OCI-LY1 (cell line): ENCODE data around the gene BMPR1B.

Experiments used
- H2AFZ ChIP-seq: fragments of 200-600 bp; sonication (generic), shearing (Covaris generic); 2 replicates; pipeline ENCODE4 v1.6.0; 2014; ENCODE audit warnings: antibody characterized with exemption, mild to moderate bottlenecking, low read length
- H3F3A ChIP-seq: fragments of 200-600 bp; sonication (generic), shearing (Covaris generic); 2 replicates; pipeline ENCODE4 v1.6.0; 2014; ENCODE audit warnings: mild to moderate bottlenecking, antibody characterized with exemption, low read length, moderate library complexity; ENCODE audit not compliant: insufficient read depth
- H3K27ac ChIP-seq: fragments of 200-600 bp; sonication (generic); 2 replicates; pipeline ENCODE4 v1.5.1; 2014; ENCODE audit warnings: low read length, mixed run types, mild to moderate bottlenecking, low read depth; ENCODE audit not compliant: poor library complexity, severe bottlenecking
- H3K27me3 ChIP-seq: fragments of 200-600 bp; sonication (generic); 2 replicates; pipeline ENCODE4 v1.6.0; 2014; ENCODE audit warnings: antibody characterized with exemption, mild to moderate bottlenecking, low read length, moderate library complexity; ENCODE audit not compliant: insufficient read depth
- H3K36me3 ChIP-seq: fragments of 200-600 bp; sonication (generic); 2 replicates; pipeline ENCODE4 v1.6.1; 2014; ENCODE audit warnings: mild to moderate bottlenecking, antibody characterized with exemption, low read length, moderate library complexity, mixed read lengths; ENCODE audit not compliant: insufficient read depth
- H3K4me1 ChIP-seq: fragments of 200-600 bp; sonication (generic); 2 replicates; pipeline ENCODE4 v1.5.1; 2014; ENCODE audit warnings: mild to moderate bottlenecking, low read length, moderate library complexity; ENCODE audit not compliant: insufficient read depth, severe bottlenecking
- H3K4me2 ChIP-seq: fragments of 200-600 bp; sonication (generic), shearing (Covaris generic); 2 replicates; pipeline ENCODE4 v1.6.1; 2014; ENCODE audit warnings: low read length
- H3K4me3 ChIP-seq: fragments of 200-600 bp; sonication (generic); 2 replicates; pipeline ENCODE4 v1.5.1; 2014; ENCODE audit warnings: low read length, low read depth, mild to moderate bottlenecking, mixed read lengths; ENCODE audit not compliant: poor library complexity, severe bottlenecking
- H3K79me2 ChIP-seq: fragments of 200-600 bp; shearing (Covaris generic); 2 replicates; pipeline ENCODE4 v1.6.1; 2016; ENCODE audit warnings: mixed run types, low read length, mixed read lengths; ENCODE audit not compliant: insufficient read depth
- H3K9ac ChIP-seq: fragments of 200-600 bp; sonication (generic), shearing (Covaris generic); 2 replicates; pipeline ENCODE4 v1.6.1; 2014; ENCODE audit warnings: mild to moderate bottlenecking, low read length, mixed read lengths
- H3K9me2 ChIP-seq: fragments of 200-600 bp; sonication (generic), shearing (Covaris generic); 2 replicates; pipeline ENCODE4 v1.6.1; 2014; ENCODE audit warnings: low read depth, mild to moderate bottlenecking, low read length, mixed read lengths
- H3K9me3 ChIP-seq: fragments of 200-600 bp; shearing (Covaris generic); 2 replicates; pipeline ENCODE4 v1.6.1; 2014; ENCODE audit warnings: low read length, mixed read lengths
- H4K20me1 ChIP-seq: fragments of 200-600 bp; sonication (generic), shearing (Covaris generic); 2 replicates; pipeline ENCODE4 v1.6.0; 2016; ENCODE audit warnings: mild to moderate bottlenecking, low read length; ENCODE audit not compliant: insufficient read depth
- CTCF ChIP-seq: fragments of 200-600 bp; sonication (generic), shearing (Covaris generic); IDR thresholded peaks from 2 replicates; pipeline ENCODE4 v1.5.1; 2017; ENCODE audit warnings: mild to moderate bottlenecking, antibody characterized with exemption, low read length, moderate library complexity, mixed read lengths
- EZH2 ChIP-seq: fragments of 200-600 bp; sonication (generic), shearing (Covaris generic); IDR thresholded peaks from 2 replicates; pipeline ENCODE4 v1.8.0; 2017; ENCODE audit warnings: borderline replicate concordance, mixed run types, mild to moderate bottlenecking, antibody characterized with exemption, low read length, moderate library complexity, mixed read lengths

Gene BMPR1B

DNA sequence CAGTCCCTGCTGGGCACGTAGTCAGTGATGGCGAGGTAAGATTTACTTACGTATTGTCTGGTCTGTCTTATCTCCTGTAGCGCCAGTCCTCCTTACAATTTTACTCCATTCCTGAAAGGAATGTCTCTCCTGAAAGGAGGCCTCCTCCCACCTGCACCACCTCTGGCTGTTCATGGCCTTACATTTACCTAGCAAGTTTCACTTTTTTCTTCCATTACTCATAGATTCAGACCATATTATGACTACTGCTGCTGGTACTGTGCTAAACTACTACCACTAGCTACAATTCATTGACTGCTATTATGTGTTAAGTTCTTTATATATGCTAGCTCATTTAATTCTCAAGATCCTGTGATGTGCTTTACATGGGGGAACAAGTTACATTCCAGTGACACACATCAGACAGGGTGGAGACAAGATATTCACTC is 189.9 kb downstream of the BMPR1B start:
- H3K36me3 ChIP-seq = no peaks in the 10 kb centered on the region
- no peak overlapping the region for H3K27ac ChIP-seq
- H3K27me3 ChIP-seq = no peaks in the 10 kb centered on the region
- H3K79me2 ChIP-seq = no peaks in the 10 kb centered on the region
- H3K9me3 ChIP-seq = no peaks in the 10 kb centered on the region
- H3K4me1 ChIP-seq = no peaks in the 10 kb centered on the region
- TF ChIP-seq CTCF (no peak), EZH2 (no peak)
- no peaks in the 10 kb centered on the region for H3F3A ChIP-seq
- H3K9ac ChIP-seq = no peak overlapping the region
- no peak overlapping the region for H3K4me3 ChIP-seq
- no peak overlapping the region for H3K4me2 ChIP-seq
- H3K9me2 ChIP-seq = no peaks in the 10 kb centered on the region
- no peak overlapping the region for H2AFZ ChIP-seq
- H4K20me1 ChIP-seq = no peaks in the 10 kb centered on the region

GRCh38 chr4:94954251-94954650 is 196.5 kb downstream of the BMPR1B start:
- Histone ChIP-seq H3F3A (no peaks in the 10 kb centered on the region), H3K79me2 (no peaks in the 10 kb centered on the region), H3K4me1 (no peaks in the 10 kb centered on the region), H4K20me1 (no peaks in the 10 kb centered on the region), H3K27ac (no peak overlapping the region), H3K36me3 (no peaks in the 10 kb centered on the region), H3K9me3 (no peaks in the 10 kb centered on the region), H3K4me3 (no peak overlapping the region), H3K9me2 (no peaks in the 10 kb centered on the region), H3K27me3 (no peaks in the 10 kb centered on the region), H3K9ac (no peak overlapping the region), H2AFZ (no peak overlapping the region), H3K4me2 (no peak overlapping the region)
- no peak for TF ChIP-seq CTCF
- TF ChIP-seq EZH2 = no peak

GRCh38 chr4:94957030-94957429 is 199.3 kb downstream of the BMPR1B start:
- H3F3A ChIP-seq = no peaks in the 10 kb centered on the region
- H3K27me3 ChIP-seq = no peaks in the 10 kb centered on the region
- no peaks in the 10 kb centered on the region for H3K79me2 ChIP-seq
- H3K9ac ChIP-seq = no peak overlapping the region
- no peaks in the 10 kb centered on the region for H3K4me1 ChIP-seq
- H2AFZ ChIP-seq = no peak overlapping the region
- no peaks in the 10 kb centered on the region for H4K20me1 ChIP-seq
- no peak overlapping the region for H3K27ac ChIP-seq
- H3K9me3 ChIP-seq = no peaks in the 10 kb centered on the region
- no peaks in the 10 kb centered on the region for H3K9me2 ChIP-seq
- H3K4me3 ChIP-seq = no peak overlapping the region
- TF ChIP-seq EZH2 (no peak), CTCF (no peak)
- no peak overlapping the region for H3K4me2 ChIP-seq
- no peaks in the 10 kb centered on the region for H3K36me3 ChIP-seq
